HG03064 (cell line): ENCODE measurements around the gene KRT4.
"Not testable (repeated sequence)": the region's sequence is repeated elsewhere in the genome, so short reads cannot be mapped to it uniquely, and the experiment has no call there.

Experiments
- ATAC-seq: cut with Tn5 transposase; IDR thresholded peaks from one replicate; pipeline ENCODE4 v1.9.1; 2021; ENCODE audit warnings: low read depth; ENCODE audit not compliant: unreplicated experiment

Gene KRT4

DNA sequence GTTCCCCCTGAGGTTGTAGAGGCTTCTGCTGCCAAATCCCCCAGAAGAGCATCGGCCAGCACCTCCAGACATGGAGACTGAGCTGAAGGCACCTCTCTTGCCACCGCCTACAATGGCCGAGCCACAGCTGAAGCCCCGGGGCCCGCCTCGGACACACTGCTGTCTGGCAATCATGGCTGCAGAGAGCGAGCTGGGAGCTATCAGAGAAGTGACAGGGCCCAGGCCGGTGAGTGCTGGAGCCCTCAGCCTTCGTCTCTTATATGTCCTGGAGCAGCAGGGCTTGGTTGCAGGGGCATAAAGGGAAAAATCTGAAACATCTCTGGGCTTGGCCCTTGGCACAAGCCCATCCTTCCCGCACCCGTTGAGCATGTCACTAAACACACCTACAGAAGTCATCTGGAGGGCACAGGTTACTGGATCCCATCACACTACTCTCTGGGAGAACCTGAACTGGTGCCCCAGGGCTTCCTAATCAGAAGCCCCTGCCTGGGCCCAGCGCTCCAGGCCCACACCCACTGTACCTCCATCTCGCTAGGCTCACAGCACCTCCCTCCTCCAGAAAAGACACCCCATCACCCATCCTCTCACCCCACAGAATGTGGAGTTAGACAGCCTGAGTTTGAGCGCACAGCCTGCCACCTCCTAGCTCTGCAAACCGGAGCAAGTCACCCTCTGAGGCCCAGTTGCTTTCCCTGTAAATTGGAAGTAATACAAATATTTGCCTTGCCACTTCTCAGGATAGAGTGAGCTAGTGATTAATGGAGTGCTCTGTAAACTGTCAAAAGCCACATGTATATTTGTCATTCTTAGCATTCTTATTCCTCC is at the start of gene KRT4:
TSS of gene KRT4 (minus strand) at position 232 of the 825 bp plus-strand sequence. CDS start at position 174, 58 bp downstream.
- no peak for ATAC-seq

DNA sequence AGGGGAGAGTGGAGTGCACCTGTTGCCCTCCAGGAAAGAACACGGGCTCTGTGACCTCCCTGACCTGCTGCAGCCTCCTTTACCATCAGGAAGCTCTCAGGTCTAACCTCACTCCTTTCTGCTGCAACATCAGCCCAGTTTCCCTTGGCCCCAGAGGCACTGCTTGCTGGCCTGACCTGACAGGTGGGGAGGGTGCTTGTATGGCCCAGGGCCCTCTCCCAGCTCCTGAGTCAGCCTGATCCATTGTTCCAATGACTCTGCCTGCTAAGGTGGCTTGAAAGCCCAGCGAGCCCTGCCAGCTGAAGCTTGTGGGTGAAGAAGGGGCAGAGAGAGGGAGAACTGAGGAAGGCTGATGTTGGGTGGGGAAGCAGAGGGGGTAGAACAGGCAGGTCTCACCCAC is 48.1 kb upstream of the KRT4 start:
- ATAC-seq, result no peak

DNA sequence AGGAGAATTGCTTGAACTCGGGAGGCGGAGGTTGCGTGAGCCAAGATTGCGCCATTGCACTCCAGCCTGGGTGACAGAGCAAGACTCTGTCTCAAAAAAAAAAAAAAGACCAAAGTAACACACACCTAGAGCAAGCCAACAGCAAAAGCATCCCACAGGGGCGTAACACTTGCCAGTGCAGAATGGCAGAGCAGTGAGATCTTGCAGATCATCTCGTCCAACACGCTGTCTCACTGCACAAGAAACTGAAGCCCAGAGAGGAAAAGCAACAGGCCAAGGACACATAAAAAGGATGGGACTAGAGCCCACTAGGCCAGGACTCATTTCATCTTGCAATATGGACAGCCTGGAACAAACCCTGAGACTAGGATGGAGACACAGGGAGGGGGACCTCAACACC is 47.6 kb upstream of the KRT4 start:
- no peak for ATAC-seq

DNA sequence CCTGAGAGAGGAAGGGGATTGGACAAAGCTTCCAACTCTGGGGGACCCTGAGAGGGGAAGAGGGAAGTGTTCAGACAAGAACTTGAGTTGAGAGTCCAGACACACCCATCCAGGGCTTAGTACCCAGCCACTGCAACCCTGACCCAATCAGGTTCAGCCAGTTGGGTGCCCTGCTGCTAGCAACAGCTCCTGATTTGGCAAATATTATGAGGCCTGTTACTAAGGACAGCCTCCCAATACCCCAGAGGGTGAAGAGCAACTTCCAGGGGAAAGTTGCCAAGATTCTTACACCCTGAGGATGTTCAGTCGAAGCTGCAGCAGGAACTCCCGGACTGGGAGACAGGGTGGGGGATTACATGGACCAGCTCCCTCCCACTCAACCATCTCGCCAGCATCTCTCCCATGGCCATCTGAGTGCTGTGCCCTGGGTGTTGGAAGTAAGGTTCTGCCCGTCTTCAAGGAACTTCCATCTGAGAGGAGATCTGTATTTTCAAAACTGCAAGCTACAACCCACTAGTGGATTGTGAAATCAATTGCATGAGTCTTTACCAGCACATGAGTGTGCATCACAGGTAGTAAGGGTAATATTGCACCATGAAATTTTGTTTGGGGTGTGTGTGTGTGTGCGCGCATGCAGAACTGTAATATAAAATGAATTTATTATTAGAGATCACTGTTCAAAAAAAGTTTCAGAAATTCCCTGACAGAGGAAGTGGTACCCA is 46.3 kb upstream of the KRT4 start:
- no peak for ATAC-seq

DNA sequence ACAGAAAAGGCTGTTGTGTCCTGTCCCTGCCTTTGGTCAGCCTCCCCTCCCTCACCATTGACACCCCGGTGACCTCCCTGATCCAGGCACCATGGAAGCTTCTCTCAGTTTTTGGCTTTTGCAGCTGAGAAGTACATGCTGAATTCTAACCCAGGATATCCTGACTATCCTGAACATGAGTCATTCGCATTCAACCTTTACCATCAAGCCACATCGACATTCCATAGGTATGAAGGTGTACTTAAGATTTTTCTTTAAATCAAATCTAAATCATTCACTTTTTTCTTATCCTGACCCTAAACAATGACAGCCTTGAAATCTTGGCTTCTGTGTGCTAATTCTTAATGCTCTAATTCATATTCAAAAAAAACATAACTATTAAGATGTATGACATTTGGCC is 43.6 kb upstream of the KRT4 start:
- ATAC-seq, result no peak

DNA sequence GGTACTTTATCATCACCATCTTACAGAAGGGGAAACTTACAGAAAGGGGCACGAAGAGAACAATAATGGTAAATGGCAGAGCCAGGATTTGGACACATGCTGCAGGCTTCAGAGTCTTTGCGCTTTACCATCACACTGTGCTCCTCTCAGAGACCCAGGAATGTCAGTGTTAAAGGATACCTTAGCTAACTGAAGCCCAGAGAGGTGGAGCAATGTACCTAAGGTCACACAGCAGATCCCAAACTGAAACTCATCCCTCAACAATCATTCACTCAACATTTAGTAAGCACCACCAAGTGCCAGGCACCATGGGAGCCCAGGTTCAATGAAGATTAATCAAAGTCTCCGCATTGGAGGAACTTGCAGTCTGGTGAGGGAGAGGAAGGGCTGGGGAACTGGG is 42.9 kb upstream of the KRT4 start:
- no peak for ATAC-seq

DNA sequence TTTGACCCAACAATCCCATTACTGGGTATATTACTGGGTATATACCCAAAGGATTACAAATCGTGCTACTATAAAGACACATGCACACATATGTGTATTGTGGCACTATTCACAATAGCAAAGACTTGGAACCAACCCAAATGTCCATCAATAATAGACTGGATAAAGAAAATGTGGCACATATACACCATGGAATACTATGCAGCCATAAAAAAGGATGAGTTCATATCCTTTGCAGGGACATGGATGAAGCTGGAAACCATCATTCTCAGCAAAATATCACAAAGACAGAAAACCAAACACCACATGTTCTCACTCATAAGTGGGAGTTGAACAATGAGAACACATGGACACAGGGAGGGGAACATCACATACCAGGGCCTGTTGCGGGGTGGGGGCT is 42.2 kb upstream of the KRT4 start:
- ATAC-seq, result not testable (repeated sequence)

DNA sequence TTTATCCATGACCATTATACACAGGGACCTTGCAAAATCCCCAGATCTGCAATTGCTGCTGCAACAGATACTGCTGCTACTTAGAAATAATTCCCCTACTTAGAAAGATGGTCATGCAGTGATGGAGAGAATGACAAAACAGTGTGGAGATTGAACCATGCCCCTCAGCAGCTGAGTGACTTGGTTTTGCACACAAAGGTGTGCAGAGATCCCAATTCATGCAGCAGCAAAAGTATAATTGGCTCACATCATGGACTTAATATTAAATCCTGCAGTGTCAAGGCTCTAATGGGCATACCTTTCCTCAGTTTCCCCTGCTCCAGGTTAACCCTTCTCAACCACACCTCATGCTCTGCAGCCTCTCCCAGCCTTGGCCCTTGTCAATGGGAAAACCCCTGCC is 37.9 kb upstream of the KRT4 start:
- ATAC-seq, result no peak

DNA sequence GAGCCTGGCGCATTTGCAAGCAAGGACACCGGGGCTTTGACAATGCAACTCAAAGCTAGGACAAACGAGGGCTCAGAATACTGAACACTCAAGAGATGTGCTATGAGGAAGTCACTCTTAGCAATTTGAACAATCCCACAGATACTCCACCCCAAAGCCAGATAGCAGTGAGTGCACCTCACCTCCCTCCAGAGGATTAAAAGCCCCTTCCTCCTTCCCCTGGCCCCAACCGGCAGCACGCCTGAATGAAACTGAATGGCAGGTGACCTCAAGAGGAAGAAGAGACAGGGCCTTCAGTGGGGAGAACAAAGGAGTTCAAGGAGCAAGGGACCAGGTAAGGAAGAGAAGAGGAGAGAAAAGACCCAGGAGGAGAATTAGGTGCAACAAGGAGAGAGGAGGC is 36.8 kb upstream of the KRT4 start:
- ATAC-seq, result no peak

DNA sequence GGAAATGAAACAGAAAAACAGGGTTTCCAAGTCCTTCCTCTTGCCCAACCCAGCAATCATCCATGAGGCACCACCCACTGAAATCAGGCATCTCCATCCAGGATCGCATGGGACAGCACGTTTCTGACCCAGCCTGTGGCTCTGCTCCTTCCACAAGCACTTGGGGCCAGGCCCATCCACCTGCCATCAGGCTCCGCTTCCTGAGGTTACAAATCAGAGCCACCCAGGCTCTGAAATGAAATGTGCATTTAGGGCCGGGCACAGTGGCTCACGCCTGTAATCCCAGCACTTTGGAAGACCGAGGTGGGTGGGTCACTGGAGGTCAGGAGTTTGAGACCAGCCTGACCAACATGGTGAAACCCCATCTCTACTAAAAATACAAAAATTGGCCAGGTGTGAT is 35.6 kb upstream of the KRT4 start:
- no peak for ATAC-seq

DNA sequence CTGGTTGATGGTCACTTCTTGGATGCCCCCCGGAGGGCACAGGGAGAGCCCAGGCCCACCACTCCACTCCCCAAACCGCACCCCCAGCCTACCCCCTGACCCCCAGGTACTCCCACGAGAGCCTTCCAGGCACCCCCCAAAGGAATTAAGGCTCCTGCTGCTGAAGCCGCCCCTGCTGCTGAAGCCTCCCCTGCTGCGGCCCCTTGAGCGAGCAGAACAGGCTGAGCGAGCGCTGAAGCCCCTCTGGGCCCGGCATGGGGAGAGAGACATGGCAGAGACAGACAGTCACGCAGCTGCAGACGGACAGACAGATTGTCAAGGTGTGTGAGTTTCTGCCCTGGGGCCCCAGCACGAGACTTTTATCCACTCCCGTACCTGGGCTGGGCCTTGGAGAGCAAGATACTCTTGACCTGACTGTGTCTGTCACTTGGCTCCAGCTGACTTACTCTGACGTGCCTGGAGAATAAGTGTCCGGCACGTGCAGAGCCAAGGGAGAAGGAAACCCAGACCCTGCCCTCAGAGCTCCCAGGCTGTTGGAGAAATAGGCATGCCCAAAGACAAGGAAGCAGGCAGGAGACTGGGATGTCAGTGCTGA is 34.8 kb upstream of the KRT4 start, which contains the start of gene KRT78:
TSS of gene KRT78 (minus strand) at position 334 of the 595 bp plus-strand sequence. CDS start at position 270, 64 bp downstream.
- no peak for ATAC-seq

DNA sequence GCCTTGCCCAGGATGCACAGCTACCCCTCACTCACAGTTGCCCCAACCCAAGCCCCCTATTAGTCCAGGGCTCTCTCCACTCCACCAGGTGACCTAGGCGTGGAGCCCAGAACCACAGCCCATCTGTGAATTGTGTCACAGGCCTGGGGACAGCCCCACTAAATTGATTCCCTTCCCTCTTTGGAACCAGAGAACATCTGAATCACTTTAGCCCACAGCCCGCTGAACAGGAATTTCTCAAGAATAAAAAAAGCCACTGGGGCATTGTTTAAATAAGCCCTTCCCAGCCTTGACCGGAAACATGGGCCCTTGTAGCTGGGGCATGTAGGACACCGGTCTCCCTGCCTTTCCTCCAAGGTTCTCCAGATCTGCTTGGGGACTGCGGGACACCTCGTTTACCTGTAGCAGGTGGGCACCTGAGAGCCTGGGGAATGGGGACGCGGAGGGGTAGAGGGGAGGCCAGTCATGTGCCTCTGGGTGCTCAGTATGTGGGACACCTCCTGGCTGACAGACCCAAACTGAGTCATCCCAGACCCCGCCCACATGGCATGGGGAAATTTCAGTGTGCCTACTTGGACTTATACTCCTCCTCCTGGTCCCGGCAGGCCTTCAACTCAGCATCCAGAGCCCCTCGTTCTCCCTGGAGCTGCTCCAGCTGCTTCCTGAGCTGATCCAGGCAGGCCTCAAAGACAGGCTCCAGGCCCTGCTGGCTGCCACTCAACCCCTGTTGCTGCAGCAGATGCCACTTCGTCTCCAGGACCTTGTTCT is 33.6 kb upstream of the KRT4 start:
- ATAC-seq, result no peak

DNA sequence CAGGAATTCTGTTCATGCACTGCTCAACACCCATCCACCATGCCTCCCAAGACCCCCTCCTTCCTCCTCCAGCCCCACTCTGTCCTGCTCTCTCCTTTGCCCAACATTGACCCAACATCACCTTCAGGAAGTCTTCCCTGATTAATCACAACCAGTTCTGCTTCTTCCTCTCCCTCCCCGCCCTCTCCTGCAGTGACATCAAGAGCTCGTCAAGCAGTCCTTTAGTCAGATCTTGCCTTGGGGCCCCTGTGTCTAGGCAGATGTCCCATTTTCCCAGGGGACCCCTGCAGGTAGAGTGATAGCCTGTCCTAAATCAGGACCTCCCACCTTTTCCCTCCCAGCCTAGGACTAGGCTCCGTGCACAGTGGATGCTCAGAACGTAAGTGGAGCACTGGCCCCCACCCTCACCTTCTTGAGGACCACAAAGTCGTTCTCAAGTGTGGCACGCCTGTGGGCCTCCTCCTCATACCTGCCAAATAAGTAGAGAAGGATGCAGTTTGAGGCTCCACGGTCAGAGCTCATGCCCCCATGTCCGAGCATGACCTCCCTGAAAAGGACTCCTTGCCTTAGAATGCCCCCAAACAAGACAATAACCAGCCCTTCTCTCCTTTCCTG is 32.5 kb upstream of the KRT4 start:
- no peak for ATAC-seq

DNA sequence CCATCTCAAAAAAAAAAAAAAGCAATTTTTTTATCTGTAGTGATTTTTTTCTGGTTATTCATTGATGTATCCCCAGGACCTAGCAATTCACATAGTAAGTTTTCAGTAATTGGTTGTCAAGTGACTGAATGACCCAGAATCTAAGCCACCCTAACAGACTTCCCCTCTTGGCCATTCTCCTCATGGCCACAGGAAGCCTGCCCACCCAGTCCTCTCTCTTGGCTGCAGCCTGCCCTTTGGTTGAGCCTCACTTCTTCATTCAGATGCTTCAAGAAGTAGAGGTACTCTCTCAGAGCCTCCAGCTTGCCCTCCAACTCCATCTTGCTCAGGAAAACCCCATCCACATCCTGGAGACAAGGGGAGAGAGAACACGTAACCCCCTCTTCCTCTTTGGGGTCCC is 32.0 kb upstream of the KRT4 start:
- ATAC-seq, result no peak

DNA sequence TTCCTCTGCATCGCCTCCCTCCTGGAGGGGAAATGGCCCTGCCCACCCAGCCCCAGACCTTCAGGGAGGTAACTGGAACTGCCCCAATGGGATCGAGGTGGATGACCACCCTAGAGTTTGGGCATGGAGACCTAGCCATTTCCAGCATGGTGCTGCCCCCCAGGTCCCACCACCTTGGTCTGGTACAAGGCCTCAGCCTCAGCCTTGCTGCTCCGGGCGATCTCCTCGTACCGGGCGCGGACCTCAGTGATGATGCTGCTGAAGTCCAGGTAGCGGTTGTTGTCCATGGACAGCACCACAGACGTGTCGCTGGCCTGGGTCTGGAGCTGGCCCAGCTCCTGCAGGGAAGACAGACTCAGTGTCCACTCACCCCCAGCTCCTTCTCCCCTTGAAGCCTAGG is 30.5 kb upstream of the KRT4 start:
- no peak for ATAC-seq

DNA sequence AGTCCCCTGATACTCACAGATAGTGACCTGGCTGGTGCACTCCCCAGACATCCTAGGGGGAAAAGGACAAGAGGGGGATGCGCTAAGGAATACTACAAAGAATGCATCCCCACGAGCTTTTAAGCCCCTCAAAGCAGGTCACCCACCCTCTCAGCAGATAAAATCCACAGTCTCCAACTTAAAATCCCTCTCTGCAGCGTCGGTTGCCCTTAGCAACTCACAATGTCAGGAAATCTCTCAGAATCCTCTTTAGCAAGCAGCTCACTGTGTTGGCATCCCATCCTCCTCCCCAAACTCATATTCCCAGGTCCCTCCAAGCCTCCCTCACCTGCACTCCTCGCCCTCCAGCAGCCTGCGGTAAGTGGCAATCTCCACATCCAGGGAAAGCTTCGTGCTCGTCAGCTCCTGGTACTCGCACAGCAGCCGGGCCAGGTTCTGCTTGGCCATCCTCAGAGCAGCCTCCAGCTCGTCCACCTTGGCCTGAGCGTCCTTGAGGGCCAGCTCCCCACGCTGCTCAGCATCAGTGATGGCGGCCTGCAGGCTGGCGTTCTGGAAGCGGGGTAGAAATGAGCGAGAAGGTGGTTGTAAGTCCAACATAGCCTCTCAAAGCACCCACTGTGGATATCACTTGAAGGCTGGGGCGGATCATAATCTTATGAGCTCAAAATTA is 25.7 kb upstream of the KRT4 start:
- ATAC-seq, result no peak

DNA sequence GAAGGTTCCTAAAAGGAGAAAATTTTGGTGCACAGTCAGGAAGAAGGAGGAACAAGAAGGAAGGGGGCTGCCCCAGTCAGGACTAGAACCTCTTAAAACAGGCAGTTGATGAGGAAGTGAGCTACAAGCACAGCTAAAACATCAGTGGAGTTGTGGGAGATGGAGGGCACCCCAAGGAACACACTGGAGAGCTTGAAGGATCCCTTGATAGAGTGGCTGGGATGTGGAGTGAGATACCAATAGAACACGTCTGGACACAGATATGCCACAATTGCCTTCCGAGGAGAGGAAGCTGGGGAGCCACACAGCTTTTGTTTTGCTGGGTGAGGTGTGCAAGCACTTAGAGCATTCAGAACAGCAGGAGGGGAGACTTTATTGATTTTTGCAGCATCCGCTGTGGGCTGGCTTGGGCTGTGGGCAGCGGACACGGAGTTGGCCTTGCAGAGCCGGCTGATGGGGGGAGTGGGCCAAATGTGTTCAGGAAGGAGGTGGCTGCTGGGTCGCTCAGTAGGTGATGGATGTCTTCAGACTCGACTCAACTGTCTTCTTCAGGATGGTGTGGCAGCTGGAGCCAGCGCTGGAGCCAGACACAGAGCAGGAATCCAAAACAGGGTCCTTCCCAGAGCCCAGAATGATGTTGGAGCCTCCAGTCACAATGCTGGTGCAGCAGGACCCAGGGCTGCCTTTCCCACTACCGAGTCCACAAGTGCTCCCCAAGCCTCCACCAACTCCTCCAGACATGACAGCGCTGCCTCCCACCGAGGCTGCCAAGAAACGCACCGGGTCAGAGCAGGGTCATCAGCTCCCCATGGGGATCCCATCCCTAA is 24.9 kb upstream of the KRT4 start:
- ATAC-seq, result no peak

DNA sequence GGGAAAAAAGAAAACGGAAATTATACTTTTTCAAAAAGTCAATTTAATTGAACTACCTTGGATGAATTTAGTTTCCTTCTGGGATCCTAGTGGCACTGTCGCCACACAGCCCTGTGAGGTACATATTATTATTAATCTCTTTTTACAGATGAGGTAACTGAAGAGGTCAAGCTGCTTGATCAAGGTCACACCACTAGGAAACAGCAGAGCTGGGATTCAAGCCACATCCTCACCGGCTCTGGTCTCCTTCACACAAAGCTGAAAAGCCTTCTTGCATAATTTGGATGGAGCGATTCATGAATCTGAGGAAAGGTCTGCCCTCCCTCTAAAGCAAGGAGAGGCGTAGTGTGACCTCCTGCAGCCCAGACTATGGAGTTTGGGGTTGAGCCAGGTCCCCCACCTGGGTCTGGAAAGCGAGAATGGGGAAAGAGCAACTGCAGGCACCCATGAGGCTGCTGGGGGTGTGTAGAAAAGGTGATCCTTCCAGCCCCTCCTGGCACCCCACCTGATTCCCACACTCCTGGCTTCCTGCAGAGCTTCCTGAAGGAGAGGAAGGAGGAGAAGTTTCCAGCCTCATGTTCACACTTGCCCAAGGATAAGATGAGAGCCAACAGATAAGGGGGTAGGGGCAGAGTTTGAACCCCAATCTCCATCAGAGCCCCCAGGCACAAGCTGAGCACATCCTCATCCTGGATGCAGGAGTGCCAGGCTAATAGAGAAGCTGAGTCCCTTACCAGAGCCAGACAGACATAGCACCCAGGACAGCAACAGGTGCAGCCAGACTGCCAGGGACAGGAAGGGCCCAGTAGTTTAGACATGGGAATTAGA is 24.1 kb upstream of the KRT4 start:
- ATAC-seq, result no peak
